Fibroblast of skin of left quadriceps (primary cell): ENCODE results near the gene FUNDC1.

Experiments
- DNase-seq, 2 experiments: peaks; one replicate each; pipeline ENCODE4 v3.0.0-alpha.2; 2013; ENCODE audit warnings: low read depth in 2 of 2

Gene FUNDC1

DNA sequence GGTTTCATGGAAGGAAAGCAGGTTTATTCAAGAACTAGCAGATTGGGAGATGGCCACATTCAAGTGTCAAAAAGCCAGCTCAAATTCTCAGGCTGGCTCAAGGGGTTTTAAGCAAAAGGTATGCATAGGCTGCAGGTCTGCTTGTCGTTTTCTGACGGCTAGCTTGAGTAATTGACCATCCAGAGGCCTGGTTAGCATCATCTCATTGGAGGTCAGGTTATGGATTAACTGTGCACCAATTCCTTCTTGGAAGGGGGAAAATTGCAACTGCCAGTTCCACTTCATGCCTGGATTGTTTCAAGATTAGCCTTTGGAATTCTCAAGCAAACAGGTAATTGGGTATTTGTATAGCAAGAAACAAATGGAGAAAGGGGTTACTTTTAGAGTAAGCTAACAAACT is 62.1 kb downstream of the FUNDC1 start:
- no peak for DNase-seq

DNA sequence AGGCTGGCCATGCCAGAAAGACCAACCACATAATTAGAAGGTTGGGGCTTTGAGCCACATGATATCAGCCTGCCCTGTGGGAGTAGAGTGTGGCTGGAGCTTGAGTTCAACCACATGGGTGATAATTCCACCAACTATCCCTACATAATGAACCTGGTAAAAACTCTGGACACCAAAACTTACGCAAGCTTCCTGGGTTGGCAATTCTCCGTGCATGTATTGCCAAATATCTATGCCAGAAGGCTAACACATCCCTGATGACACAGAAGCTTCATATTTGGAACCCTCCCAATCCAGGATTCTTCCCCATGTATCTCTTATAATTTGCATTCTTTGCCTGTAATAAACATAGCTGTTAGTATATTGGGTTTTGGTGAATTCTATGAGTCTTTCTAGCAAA is 68.2 kb downstream of the FUNDC1 start:
- no peak for DNase-seq
